Kidney (tissue), 14 donors: ENCODE results near the gene UPP1. TPM values are rescaled to one million over a fixed set of nuclear protein-coding genes. Genes with fewer than 3 reads are reported as not detected.

Experiments used
- DNase-seq, 5 donors: peaks; one replicate each; pipeline ENCODE4 v3.0.0-alpha.2; 2013 to 2020
- FAIRE-seq: peaks from 2 replicates; lab custom pipeline; 2012; peaks lifted over from hg19 to GRCh38; lab: Jason Lieb, UNC
- H3K27ac ChIP-seq, 2 donors: one replicate each; pipeline ENCODE4 v1.7.0; 2013; ENCODE audit warnings: low read depth in 2 of 2, low read length in 2 of 2, inconsistent platforms in 1 of 2
- H3K27me3 ChIP-seq: one replicate; pipeline ENCODE4 v1.7.1; 2013; ENCODE audit warnings: low read length, inconsistent platforms; ENCODE audit not compliant: control insufficient read depth, insufficient read depth
- H3K36me3 ChIP-seq, 3 donors: one replicate each; pipeline versions ENCODE4 v1.7.0 to v1.7.1; 2013; ENCODE audit warnings: low read length in 3 of 3, control low read depth in 1 of 3, inconsistent platforms in 1 of 3; ENCODE audit not compliant: insufficient read depth in 3 of 3, control insufficient read depth in 2 of 3
- H3K4me1 ChIP-seq, 3 donors: one replicate each; pipeline versions ENCODE4 v1.7.0 to v1.7.1; 2013; ENCODE audit warnings: low read length in 3 of 3, inconsistent platforms in 1 of 3, low read depth in 1 of 3; ENCODE audit not compliant: control insufficient read depth in 2 of 3, insufficient read depth in 2 of 3
- H3K4me3 ChIP-seq, 3 donors: one replicate each; pipeline versions ENCODE4 v1.7.0 to v1.8.1; 2013; ENCODE audit warnings: low read length in 3 of 3, control low read depth in 1 of 3, inconsistent platforms in 1 of 3
- H3K9ac ChIP-seq, 3 donors: one replicate each; pipeline versions ENCODE4 v1.7.0 to v1.7.1; 2013; ENCODE audit warnings: low read length in 3 of 3, control low read depth in 1 of 3, inconsistent platforms in 1 of 3
- H3K9me3 ChIP-seq, 3 donors: one replicate each; pipeline versions ENCODE4 v1.7.0 to v1.7.1; 2013; ENCODE audit warnings: low read length in 3 of 3, control low read depth in 1 of 3, inconsistent platforms in 1 of 3; ENCODE audit not compliant: control insufficient read depth in 2 of 3, insufficient read depth in 1 of 3
- intact Hi-C: fragments of 100-400 bp; cut with DNase I; formaldehyde crosslinking; loops from one replicate; pipeline ENCODE4 v1.11.1; 2022
- polyA plus RNA-seq: library from polyadenylated mRNA; stranded (reverse); fragments of 350-450 nt; fragmentation: Illumina TruSeq; extraction: RNeasy Lipid Tissue Mini Kit (QIAGEN cat#74804); gene quantifications from one replicate; pipeline ENCODE4 v1.2.3, GENCODE V29; 2014; ENCODE audit warnings: low read depth, low replicate concordance; ENCODE audit not compliant: insufficient read depth
- total RNA-seq: library from RNA; stranded (reverse); fragmentation: NEBNext Ultra II Directional; extraction: Animal tissue kit (Norgen Biotek cat#: 25700); gene quantifications from one replicate; pipeline ENCODE4 v1.2.1, GENCODE V29; 2021
- TF ChIP-seq, protein P1 (sequence below): IDR thresholded peaks from 3 replicates; pipeline ENCODE4 v1.5.1; 2012; ENCODE audit warnings: mild to moderate bottlenecking, moderate library complexity, borderline replicate concordance; ENCODE audit not compliant: insufficient read depth; ENCODE audit errors: extremely low read depth
- donor health status: control.
- donor health status: control.
- donor health status: control.
- donor health status: control.
- donor health status: control.
- donor health status: DM: yes; HTN: yes; CAD: no.
- donor health status: Normal renal cell carcinoma (clear cell type).

UPP1 gene
- total and polyA plus RNA-seq, 2 donors from 2014 or later: 36.4 to 76.1 TPM

DNA sequence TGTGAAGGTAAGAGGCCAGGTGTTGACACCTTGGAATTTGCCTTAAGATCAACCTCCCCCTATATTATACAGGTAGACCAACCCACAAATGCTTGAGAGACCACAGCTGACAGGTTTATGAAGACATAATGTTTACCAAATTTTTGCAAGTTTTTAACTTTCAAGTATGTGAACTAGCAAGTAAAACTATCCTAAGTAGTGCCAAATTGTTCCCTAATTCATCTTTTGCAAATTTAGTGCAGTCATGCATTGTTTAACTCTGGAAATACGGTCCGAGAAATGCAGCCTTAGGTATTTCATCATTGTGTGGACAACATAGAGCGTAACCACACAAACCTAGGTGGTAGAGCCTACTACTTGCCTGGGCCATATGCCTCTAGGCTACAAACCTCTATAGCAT lies 10.7 kb downstream of the UPP1 start:
- H3K4me1 ChIP-seq: no peaks in the 10 kb centered on the region
- H3K27me3 ChIP-seq: no peaks in the 10 kb centered on the region
- H3K9ac ChIP-seq: no peak overlapping the region
- no peaks in the 10 kb centered on the region for H3K9me3 ChIP-seq
- FAIRE-seq: no peak
- H3K4me3 ChIP-seq: no peak overlapping the region
- intact Hi-C loops: loop anchor here (10.0 kb wide), 2 partner anchors 105 to 155 kb away; partner anchors contain the start of gene PKD1L1
- DNase-seq: no peak
- TF ChIP-seq, protein P1, sequence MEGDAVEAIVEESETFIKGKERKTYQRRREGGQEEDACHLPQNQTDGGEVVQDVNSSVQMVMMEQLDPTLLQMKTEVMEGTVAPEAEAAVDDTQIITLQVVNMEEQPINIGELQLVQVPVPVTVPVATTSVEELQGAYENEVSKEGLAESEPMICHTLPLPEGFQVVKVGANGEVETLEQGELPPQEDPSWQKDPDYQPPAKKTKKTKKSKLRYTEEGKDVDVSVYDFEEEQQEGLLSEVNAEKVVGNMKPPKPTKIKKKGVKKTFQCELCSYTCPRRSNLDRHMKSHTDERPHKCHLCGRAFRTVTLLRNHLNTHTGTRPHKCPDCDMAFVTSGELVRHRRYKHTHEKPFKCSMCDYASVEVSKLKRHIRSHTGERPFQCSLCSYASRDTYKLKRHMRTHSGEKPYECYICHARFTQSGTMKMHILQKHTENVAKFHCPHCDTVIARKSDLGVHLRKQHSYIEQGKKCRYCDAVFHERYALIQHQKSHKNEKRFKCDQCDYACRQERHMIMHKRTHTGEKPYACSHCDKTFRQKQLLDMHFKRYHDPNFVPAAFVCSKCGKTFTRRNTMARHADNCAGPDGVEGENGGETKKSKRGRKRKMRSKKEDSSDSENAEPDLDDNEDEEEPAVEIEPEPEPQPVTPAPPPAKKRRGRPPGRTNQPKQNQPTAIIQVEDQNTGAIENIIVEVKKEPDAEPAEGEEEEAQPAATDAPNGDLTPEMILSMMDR: no peak
- H3K27ac ChIP-seq: no peak overlapping the region
- H3K36me3 ChIP-seq: peaks cover 0 to 41% (median 16%) of the 10 kb centered on the region in 3 donors

DNA sequence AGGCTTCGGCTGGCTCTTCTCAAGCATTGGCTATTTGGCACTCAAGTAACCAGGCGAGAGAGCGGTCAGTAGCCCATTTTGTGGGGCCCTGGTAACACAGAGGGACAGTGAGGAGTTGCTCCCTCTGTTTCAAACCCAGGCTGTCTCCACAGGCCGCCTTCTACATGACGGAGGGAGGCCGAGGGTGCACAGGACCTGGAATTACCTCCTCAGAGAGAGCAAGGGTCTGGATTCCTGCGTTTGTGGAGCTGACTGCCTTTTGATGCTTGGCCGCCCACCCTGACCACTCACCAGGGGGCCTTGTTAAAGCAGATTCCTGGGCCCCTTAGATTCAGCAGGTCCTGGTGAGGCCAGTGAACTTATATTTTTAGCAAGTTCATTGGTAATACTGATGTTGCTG lies 12.3 kb downstream of the UPP1 start:
- no peak overlapping the region for H3K27ac ChIP-seq
- peak in 1 of 5 donors; percentile 26 for DNase-seq
- H3K27me3 ChIP-seq: no peaks in the 10 kb centered on the region
- H3K4me3 ChIP-seq: no peak overlapping the region
- H3K36me3 ChIP-seq: peaks cover 0 to 37% (median 16%) of the 10 kb centered on the region in 3 donors
- no peaks in the 10 kb centered on the region for H3K9me3 ChIP-seq
- no peak for FAIRE-seq
- no peak overlapping the region for H3K9ac ChIP-seq
- no peaks in the 10 kb centered on the region for H3K4me1 ChIP-seq
- intact Hi-C loops: loop anchor here (10.0 kb wide), 2 partner anchors 107 to 157 kb away; partner anchors contain the start of gene PKD1L1
- TF ChIP-seq, protein P1: no peak

DNA sequence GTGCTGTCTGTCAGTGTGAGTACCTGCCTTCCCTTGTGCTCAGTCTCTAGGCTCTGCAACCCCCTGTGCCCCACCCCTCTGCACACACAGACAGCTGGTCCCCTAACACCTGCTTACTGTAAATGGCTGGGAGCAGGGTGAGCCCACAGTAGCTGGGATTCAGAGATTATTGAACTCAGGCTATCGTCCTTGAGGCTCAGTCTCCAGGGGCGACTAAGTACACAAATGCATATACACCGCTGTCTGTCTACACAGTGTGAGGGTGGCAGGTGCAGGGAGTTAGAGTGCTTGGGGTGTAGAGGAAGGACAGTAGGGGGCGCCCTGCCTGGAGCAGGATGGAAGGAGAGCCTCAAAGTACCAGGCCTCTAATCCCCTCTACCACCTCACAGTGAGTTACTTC lies 12.9 kb downstream of the UPP1 start:
- H3K27ac ChIP-seq: no peak overlapping the region
- no peak overlapping the region for H3K9ac ChIP-seq
- no peak for FAIRE-seq
- no peaks in the 10 kb centered on the region for H3K9me3 ChIP-seq
- intact Hi-C loops: loop anchor here (10.0 kb wide), 2 partner anchors 107 to 157 kb away; partner anchors contain the start of gene PKD1L1
- TF ChIP-seq, protein P1: no peak
- peaks cover 0 to 38% (median 17%) of the 10 kb centered on the region in 3 donors for H3K36me3 ChIP-seq
- no peaks in the 10 kb centered on the region for H3K27me3 ChIP-seq
- no peak overlapping the region for H3K4me3 ChIP-seq
- DNase-seq: no peak
- H3K4me1 ChIP-seq: no peaks in the 10 kb centered on the region

DNA sequence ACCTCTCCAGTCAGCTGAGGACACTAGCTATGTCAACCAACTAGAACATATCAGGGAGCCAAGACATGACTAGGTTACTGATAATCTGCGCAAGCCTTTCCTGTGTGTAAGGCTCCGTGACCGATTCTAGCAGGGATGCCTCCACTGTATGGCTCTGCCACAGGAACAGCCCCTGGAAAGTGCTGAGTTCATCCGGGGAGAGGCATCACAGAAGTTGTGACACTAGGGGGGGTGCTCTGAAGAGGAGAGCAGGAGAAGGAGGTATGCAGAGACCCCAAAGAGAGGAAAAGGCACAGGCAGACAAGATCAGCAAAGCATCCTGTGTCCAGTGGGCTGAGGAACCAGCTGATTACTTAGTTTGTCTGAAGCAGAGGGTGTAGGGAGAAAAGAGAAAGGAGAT lies 13.5 kb downstream of the UPP1 start:
- Histone ChIP-seq H3K27ac (no peak overlapping the region), H3K36me3 (peaks cover 0 to 42% (median 19%) of the 10 kb centered on the region in 3 donors), H3K4me1 (no peaks in the 10 kb centered on the region), H3K4me3 (no peak overlapping the region), H3K27me3 (no peaks in the 10 kb centered on the region), H3K9me3 (no peaks in the 10 kb centered on the region), H3K9ac (no peak overlapping the region)
- no peak for DNase-seq
- intact Hi-C loops: loop anchor here (10.0 kb wide), 2 partner anchors 108 to 158 kb away; partner anchors contain the start of gene PKD1L1
- TF ChIP-seq, protein P1: no peak
- FAIRE-seq: no peak
